H9 (cell line): ENCODE results near the gene NUP98. TPM values are rescaled to one million over a fixed set of nuclear protein-coding genes. Genes with fewer than 3 reads are reported as not detected.
"Not testable (repeated sequence)": the region's sequence is repeated elsewhere in the genome, so short reads cannot be mapped to it uniquely, and the experiment has no call there.

Experiments used
- DNase-seq: peaks from one replicate; pipeline ENCODE4 v3.0.0-alpha.2; 2017
- H2AFZ ChIP-seq: one replicate; pipeline ENCODE4 v1.6.1; 2013; ENCODE audit warnings: mild to moderate bottlenecking, low read length, control low read depth, moderate library complexity
- H2AK5ac ChIP-seq: 2 replicates; pipeline ENCODE4 v1.6.1; 2013; ENCODE audit warnings: low read length, control low read depth, mixed read lengths; ENCODE audit not compliant: insufficient read length
- H2BK120ac ChIP-seq: one replicate; pipeline ENCODE4 v1.6.1; 2013; ENCODE audit warnings: low read depth, mild to moderate bottlenecking, low read length, control low read depth, inconsistent platforms; ENCODE audit not compliant: poor library complexity, severe bottlenecking
- H2BK12ac ChIP-seq: 2 replicates; pipeline ENCODE4 v1.6.1; 2013; ENCODE audit warnings: low read length, control low read depth, mixed read lengths, low read depth; ENCODE audit not compliant: insufficient read length
- H2BK15ac ChIP-seq: 2 replicates; pipeline ENCODE4 v1.6.1; 2013; ENCODE audit warnings: low read depth, low read length, control low read depth
- H2BK20ac ChIP-seq: one replicate; pipeline ENCODE4 v1.6.1; 2013; ENCODE audit warnings: low read depth, mild to moderate bottlenecking, low read length, control low read depth, inconsistent platforms; ENCODE audit not compliant: poor library complexity, severe bottlenecking
- H2BK5ac ChIP-seq: 2 replicates; pipeline ENCODE4 v1.6.1; 2013; ENCODE audit warnings: low read length, control low read depth, mixed read lengths; ENCODE audit not compliant: insufficient read length
- H3K14ac ChIP-seq: 2 replicates; pipeline ENCODE4 v1.6.1; 2013; ENCODE audit warnings: low read length, control low read depth; ENCODE audit not compliant: insufficient read depth
- H3K18ac ChIP-seq: 2 replicates; pipeline ENCODE4 v1.6.1; 2013; ENCODE audit warnings: low read depth, mild to moderate bottlenecking, mixed read lengths, low read length, control low read depth; ENCODE audit not compliant: insufficient read length
- H3K23ac ChIP-seq: 2 replicates; pipeline ENCODE4 v1.6.1; 2013; ENCODE audit warnings: low read length, control low read depth, mixed read lengths, low read depth; ENCODE audit not compliant: insufficient read length
- H3K23me2 ChIP-seq: 2 replicates; pipeline ENCODE4 v1.6.1; 2013; ENCODE audit warnings: low read depth, mild to moderate bottlenecking, mixed read lengths, low read length, control low read depth; ENCODE audit not compliant: insufficient read length, poor library complexity, severe bottlenecking
- H3K27ac ChIP-seq: 2 replicates; pipeline ENCODE4 v1.5.1; 2013; ENCODE audit warnings: low read length, control low read depth, mixed read lengths, low read depth; ENCODE audit not compliant: insufficient read length
- H3K27me3 ChIP-seq: 2 replicates; pipeline ENCODE4 v1.6.1; 2013; ENCODE audit warnings: low read length, control low read depth, inconsistent platforms; ENCODE audit not compliant: insufficient read depth
- H3K4ac ChIP-seq: 2 replicates; pipeline ENCODE4 v1.6.1; 2013; ENCODE audit warnings: low read depth, mild to moderate bottlenecking, control low read depth, inconsistent platforms, low read length, moderate library complexity
- H3K4me1 ChIP-seq: 2 replicates; pipeline ENCODE4 v1.6.1; 2013; ENCODE audit warnings: low read length, control low read depth, inconsistent platforms; ENCODE audit not compliant: insufficient read depth
- H3K4me2 ChIP-seq: 2 replicates; pipeline ENCODE4 v1.6.1; 2013; ENCODE audit warnings: low read length, control low read depth, mixed read lengths; ENCODE audit not compliant: insufficient read length, insufficient read depth
- H3K56ac ChIP-seq: 2 replicates; pipeline ENCODE4 v1.6.1; 2013; ENCODE audit warnings: low read depth, mild to moderate bottlenecking, mixed read lengths, low read length, control low read depth; ENCODE audit not compliant: insufficient read length
- H3K79me1 ChIP-seq: 2 replicates; pipeline ENCODE4 v1.6.1; 2013; ENCODE audit warnings: low read depth, mild to moderate bottlenecking, moderate library complexity, low read length, control low read depth, inconsistent platforms; ENCODE audit not compliant: insufficient read depth, poor library complexity, severe bottlenecking
- H3K79me2 ChIP-seq: 2 replicates; pipeline ENCODE4 v1.6.1; 2013; ENCODE audit warnings: low read length, control low read depth, inconsistent platforms; ENCODE audit not compliant: insufficient read depth
- H3K9ac ChIP-seq: 2 replicates; pipeline ENCODE4 v1.6.1; 2013; ENCODE audit warnings: low read length, control low read depth, mixed read lengths; ENCODE audit not compliant: insufficient read length; ENCODE audit errors: extremely low read depth
- H3K9me3 ChIP-seq: one replicate; pipeline ENCODE4 v1.6.1; 2013; ENCODE audit warnings: low read depth, low read length, inconsistent platforms; ENCODE audit not compliant: control insufficient read depth
- H3T11ph ChIP-seq: one replicate; pipeline ENCODE4 v1.6.1; 2013; ENCODE audit warnings: mild to moderate bottlenecking, low read length, control low read depth, inconsistent platforms
- H4K20me1 ChIP-seq: one replicate; pipeline ENCODE4 v1.6.1; 2013; ENCODE audit not compliant: control insufficient read depth, insufficient read length, insufficient read depth
- H4K5ac ChIP-seq: 2 replicates; pipeline ENCODE4 v1.6.1; 2013; ENCODE audit warnings: low read depth, mild to moderate bottlenecking, mixed read lengths, low read length, control low read depth; ENCODE audit not compliant: insufficient read length
- H4K8ac ChIP-seq: replicated peaks from 2 replicates; pipeline ENCODE4 v1.6.1; 2013; ENCODE audit warnings: low read length, control low read depth, mixed read lengths, low read depth; ENCODE audit not compliant: insufficient read length
- H4K91ac ChIP-seq: 2 replicates; pipeline ENCODE4 v1.6.1; 2013; ENCODE audit warnings: low read depth, mild to moderate bottlenecking, moderate library complexity, mixed read lengths, low read length, control low read depth; ENCODE audit not compliant: insufficient read length
- H3K27ac Mint-ChIP-seq, 3 experiments: 2 replicates in 2 of 3; 3 replicates in 1 of 3; pipeline ENCODE4 v1.8.0; 2020 to 2021; ENCODE audit warnings: mixed read lengths in 3 of 3, mild to moderate bottlenecking in 1 of 3, moderate library complexity in 1 of 3
- H3K27me3 Mint-ChIP-seq: 2 replicates; pipeline ENCODE4 v1.8.0; 2021; ENCODE audit warnings: low read depth, mild to moderate bottlenecking, moderate library complexity, mixed read lengths
- H3K36me3 Mint-ChIP-seq, 3 experiments: 2 replicates in 2 of 3; 3 replicates in 1 of 3; pipeline ENCODE4 v1.8.0; 2020 to 2021; ENCODE audit warnings: low read depth in 3 of 3, mixed read lengths in 3 of 3; ENCODE audit not compliant: insufficient read depth in 1 of 3
- H3K4me1 Mint-ChIP-seq, 2 experiments: 2 replicates each; pipeline ENCODE4 v1.8.0; 2020; ENCODE audit warnings: mixed read lengths in 2 of 2
- H3K4me3 Mint-ChIP-seq, 2 experiments: 2 replicates in 1 of 2; 3 replicates in 1 of 2; pipeline ENCODE4 v1.8.0; 2020 to 2021; ENCODE audit warnings: mild to moderate bottlenecking in 2 of 2, mixed read lengths in 2 of 2, moderate library complexity in 1 of 2
- H3K9me3 Mint-ChIP-seq, 2 experiments: 2 replicates in 1 of 2; 3 replicates in 1 of 2; pipeline ENCODE4 v1.8.0; 2020; ENCODE audit warnings: mild to moderate bottlenecking in 2 of 2, mixed read lengths in 2 of 2, moderate library complexity in 1 of 2
- WGBS: extraction: QIAGEN DNeasy Blood & Tissue Kit; methylation state at CpG from one replicate; pipeline ENCODE4 v1.1.7; 2013; ENCODE audit warnings: missing lambda C conversion rate, low lambda C conversion rate, mixed read lengths; ENCODE audit not compliant: insufficient read length; ENCODE audit errors: extremely low coverage; 5-methylcytosine and 5-hydroxymethylcytosine counted together
- total RNA-seq: library from RNA; stranded (reverse); gene quantifications from 2 replicates; pipeline ENCODE4 v1.2.1, GENCODE V29; 2021

Gene NUP98
- total RNA-seq, 1 experiment from 2014 or later, result 105 TPM

DNA sequence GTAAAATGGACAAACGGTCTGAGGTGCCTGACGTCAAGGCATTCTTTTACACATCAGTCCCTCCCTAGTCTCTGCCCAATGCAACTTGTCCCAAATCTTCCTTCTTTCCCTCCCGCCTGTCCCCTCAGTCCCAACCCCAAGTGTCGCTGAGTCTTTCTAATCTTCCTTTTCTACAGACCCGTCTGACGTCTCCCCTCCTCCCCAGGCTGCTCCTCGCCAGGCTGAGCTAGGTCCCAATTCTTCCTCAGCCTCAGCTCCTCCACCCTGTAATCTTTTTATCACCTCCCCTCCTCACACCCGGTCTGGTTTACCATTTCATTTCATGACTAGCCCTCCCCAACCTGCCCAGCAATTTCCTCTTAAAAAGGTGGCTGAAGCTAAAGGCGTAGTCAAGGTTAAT is 148.0 kb downstream of the NUP98 start:
- not testable (repeated sequence) for H3K14ac ChIP-seq, H3K9ac ChIP-seq, H3K79me2 ChIP-seq, H3K23me2 ChIP-seq, H3K4me1 ChIP-seq, H4K91ac ChIP-seq, H4K20me1 ChIP-seq, H3K79me1 ChIP-seq, H4K8ac ChIP-seq, H2BK15ac ChIP-seq, H2BK120ac ChIP-seq, H3K4me2 ChIP-seq, H3K9me3 ChIP-seq, H2AK5ac ChIP-seq, H4K5ac ChIP-seq, H2AFZ ChIP-seq, H2BK12ac ChIP-seq, H3K27me3 ChIP-seq, H3K56ac ChIP-seq, H3K4me3 Mint-ChIP-seq, H3K4ac ChIP-seq, H3K27ac ChIP-seq, H2BK20ac ChIP-seq, H3K23ac ChIP-seq, DNase-seq, H3K18ac ChIP-seq, H2BK5ac ChIP-seq, H3T11ph ChIP-seq
- WGBS, result no CpG with 5 or more reads among the region's 9 CpGs
- Mint-ChIP-seq H3K4me1 (peaks cover 12 to 16% of the 10 kb centered on the region in 2 experiments), H3K36me3 (peaks cover 7 to 24% (median 11%) of the 10 kb centered on the region in 3 experiments), H3K27ac (peak overlapping the region in 1 of 3 experiments; percentile 61; a peak in 1 of 7 replicates), H3K9me3 (peaks cover 24 to 30% of the 10 kb centered on the region in 2 experiments), H3K27me3 (peaks cover 35% of the 10 kb centered on the region)

DNA sequence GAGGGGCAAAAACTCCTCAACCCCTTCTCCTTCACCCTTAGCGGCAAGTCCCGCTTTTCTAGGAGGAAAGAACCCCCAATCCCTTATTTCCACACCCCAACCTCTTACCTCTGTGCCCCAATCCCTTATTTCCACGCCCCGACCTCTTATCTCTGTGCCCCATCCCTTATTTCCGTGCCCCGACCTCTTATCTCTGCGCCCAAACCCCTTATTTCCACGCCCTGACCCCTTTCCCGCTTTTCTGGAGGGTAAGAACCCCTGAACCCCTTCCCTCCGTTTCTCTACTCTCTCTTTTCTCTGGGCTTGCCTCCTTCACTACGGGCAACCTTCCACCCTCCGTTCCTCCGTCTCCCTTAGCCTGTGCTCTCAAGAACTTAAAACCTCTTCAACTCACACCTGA is 148.5 kb downstream of the NUP98 start:
- not testable (repeated sequence) for H3K27ac ChIP-seq, H3K4me3 Mint-ChIP-seq, H3K23me2 ChIP-seq, H3K23ac ChIP-seq, DNase-seq, H4K20me1 ChIP-seq, H4K8ac ChIP-seq, H3T11ph ChIP-seq, H3K4me2 ChIP-seq, H2BK5ac ChIP-seq, H2BK12ac ChIP-seq, H3K4ac ChIP-seq, H3K14ac ChIP-seq, H3K27me3 ChIP-seq, H2BK15ac ChIP-seq, H2BK20ac ChIP-seq, H4K5ac ChIP-seq, H3K9ac ChIP-seq, H3K79me1 ChIP-seq, H4K91ac ChIP-seq, H3K4me1 ChIP-seq, H2BK120ac ChIP-seq, H3K27ac Mint-ChIP-seq, H2AK5ac ChIP-seq, H3K79me2 ChIP-seq, H2AFZ ChIP-seq, H3K56ac ChIP-seq, H3K18ac ChIP-seq, H3K9me3 ChIP-seq
- Mint-ChIP-seq H3K4me1 (peaks cover 12 to 16% of the 10 kb centered on the region in 2 experiments), H3K27me3 (peaks cover 38% of the 10 kb centered on the region), H3K9me3 (peaks cover 27 to 33% of the 10 kb centered on the region in 2 experiments), H3K36me3 (peaks cover 7 to 27% (median 13%) of the 10 kb centered on the region in 3 experiments)
- WGBS, result no CpG with 5 or more reads among the region's 13 CpGs
